Cardiac muscle cell (in vitro differentiated cells and primary cell): ENCODE results near the gene IFITM10. TPM values are rescaled to one million over a fixed set of nuclear protein-coding genes. Genes with fewer than 3 reads are reported as not detected.

ENCODE experiments used
- DNase-seq, 2 donors: peaks; one replicate each; pipeline versions ENCODE4 v3.0.0 to v3.0.0-alpha.2; 2010 to 2017; ENCODE audit warnings: low read depth in 1 of 2, low spot score in 1 of 2
- H3K27ac ChIP-seq: fragments of 200-600 bp; sonication (generic); 2 replicates; pipeline ENCODE4 v1.5.1; 2016
- H3K27me3 ChIP-seq: fragments of 200-600 bp; sonication (generic); 2 replicates; pipeline ENCODE4 v1.6.0; 2016; ENCODE audit warnings: control low read depth
- H3K36me3 ChIP-seq: fragments of 200-600 bp; sonication (generic); 2 replicates; pipeline ENCODE4 v1.5.1; 2016; ENCODE audit warnings: control low read depth
- H3K4me1 ChIP-seq: fragments of 200-600 bp; sonication (generic); 2 replicates; pipeline ENCODE4 v1.8.1; 2017; ENCODE audit warnings: low read depth, mild to moderate bottlenecking, mixed run types
- H3K4me3 ChIP-seq: fragments of 200-600 bp; sonication (generic); 2 replicates; pipeline ENCODE4 v1.5.1; 2016; ENCODE audit warnings: mild to moderate bottlenecking
- H3K9me3 ChIP-seq: fragments of 200-600 bp; sonication (generic); 2 replicates; pipeline ENCODE4 v1.5.1; 2017; ENCODE audit warnings: low read depth, mild to moderate bottlenecking, control low read depth
- polyA plus RNA-seq: library from polyadenylated mRNA; unstranded; fragments of >200 nt; fragmentation: Nextera tagmentation; extraction: Ambion mirVana; gene quantifications from 2 replicates; pipeline ENCODE4 v1.2.1, GENCODE V29; 2016
- total RNA-seq: library from RNA; depleted of rRNA; stranded (reverse); fragments of >200 nt; gene quantifications from 2 replicates; pipeline ENCODE4 v1.2.3, GENCODE V29; 2016
- TF ChIP-seq, protein P1 (sequence below): IDR thresholded peaks from 2 replicates; pipeline ENCODE4 v1.5.1; 2012; ENCODE audit warnings: low read depth, mild to moderate bottlenecking, low read length

IFITM10 gene
- total and polyA plus RNA-seq, 2 experiments from 2014 or later = 1.9 TPM; not detected in 1

DNA sequence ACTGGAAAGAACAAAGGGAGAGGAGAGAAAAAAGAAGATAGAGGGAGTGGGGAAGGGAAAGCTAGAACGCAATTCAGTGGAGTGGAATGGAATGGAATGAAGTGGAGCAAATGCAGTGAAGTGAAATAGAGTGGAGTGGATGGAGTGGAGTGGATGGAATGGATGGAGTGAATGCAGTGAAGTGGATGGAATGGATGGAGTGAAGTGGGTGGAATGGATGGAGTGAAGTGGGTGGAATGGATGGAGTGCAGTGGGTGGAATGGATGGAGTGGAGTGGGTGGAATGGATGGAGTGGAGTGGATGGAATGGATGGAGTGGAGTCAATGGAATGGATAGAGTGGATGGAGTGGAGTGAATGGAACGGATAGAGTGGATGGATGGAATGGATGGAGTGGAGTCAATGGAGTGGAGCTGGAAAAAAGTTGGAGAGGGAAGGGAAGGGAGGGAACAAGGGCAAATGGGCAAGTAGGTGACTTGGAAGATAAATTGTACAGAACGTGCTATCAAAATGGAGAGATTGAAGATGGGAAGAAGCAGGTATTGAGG is 13.9 kb downstream of the IFITM10 start:
- no peaks in the 10 kb centered on the region for H3K36me3 ChIP-seq
- no peak for DNase-seq
- H3K9me3 ChIP-seq = no peaks in the 10 kb centered on the region
- peaks cover 27% of the 10 kb centered on the region for H3K27me3 ChIP-seq
- no peak overlapping the region for H3K27ac ChIP-seq
- no peaks in the 10 kb centered on the region for H3K4me1 ChIP-seq
- TF ChIP-seq, protein P1, sequence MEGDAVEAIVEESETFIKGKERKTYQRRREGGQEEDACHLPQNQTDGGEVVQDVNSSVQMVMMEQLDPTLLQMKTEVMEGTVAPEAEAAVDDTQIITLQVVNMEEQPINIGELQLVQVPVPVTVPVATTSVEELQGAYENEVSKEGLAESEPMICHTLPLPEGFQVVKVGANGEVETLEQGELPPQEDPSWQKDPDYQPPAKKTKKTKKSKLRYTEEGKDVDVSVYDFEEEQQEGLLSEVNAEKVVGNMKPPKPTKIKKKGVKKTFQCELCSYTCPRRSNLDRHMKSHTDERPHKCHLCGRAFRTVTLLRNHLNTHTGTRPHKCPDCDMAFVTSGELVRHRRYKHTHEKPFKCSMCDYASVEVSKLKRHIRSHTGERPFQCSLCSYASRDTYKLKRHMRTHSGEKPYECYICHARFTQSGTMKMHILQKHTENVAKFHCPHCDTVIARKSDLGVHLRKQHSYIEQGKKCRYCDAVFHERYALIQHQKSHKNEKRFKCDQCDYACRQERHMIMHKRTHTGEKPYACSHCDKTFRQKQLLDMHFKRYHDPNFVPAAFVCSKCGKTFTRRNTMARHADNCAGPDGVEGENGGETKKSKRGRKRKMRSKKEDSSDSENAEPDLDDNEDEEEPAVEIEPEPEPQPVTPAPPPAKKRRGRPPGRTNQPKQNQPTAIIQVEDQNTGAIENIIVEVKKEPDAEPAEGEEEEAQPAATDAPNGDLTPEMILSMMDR = no peak
- H3K4me3 ChIP-seq = no peak overlapping the region

DNA sequence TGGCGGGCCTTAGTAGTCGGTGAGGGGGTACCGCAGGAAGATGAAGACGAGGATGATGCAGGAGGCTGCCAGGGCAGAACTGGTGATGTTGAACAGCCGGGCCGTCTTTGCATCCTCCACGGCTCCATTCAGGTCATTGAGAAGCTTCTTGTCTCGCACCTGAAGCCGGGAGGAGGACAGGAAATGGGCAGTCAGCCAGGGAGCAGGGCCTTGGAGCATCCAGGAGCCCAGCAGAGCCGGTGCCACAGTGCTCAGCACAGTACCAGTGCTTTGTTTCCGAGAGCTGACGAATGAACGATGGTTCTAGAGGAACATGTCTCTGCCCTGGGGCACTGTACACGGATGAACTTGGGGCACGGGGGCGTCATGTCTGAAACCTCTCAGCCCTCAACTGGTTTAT is 15.1 kb downstream of the IFITM10 start:
- Histone ChIP-seq H3K27ac (no peak overlapping the region), H3K4me3 (no peak overlapping the region), H3K9me3 (no peaks in the 10 kb centered on the region), H3K27me3 (peaks cover 19% of the 10 kb centered on the region), H3K4me1 (no peaks in the 10 kb centered on the region), H3K36me3 (no peaks in the 10 kb centered on the region)
- no peak for DNase-seq
- TF ChIP-seq, protein P1 = no peak

DNA sequence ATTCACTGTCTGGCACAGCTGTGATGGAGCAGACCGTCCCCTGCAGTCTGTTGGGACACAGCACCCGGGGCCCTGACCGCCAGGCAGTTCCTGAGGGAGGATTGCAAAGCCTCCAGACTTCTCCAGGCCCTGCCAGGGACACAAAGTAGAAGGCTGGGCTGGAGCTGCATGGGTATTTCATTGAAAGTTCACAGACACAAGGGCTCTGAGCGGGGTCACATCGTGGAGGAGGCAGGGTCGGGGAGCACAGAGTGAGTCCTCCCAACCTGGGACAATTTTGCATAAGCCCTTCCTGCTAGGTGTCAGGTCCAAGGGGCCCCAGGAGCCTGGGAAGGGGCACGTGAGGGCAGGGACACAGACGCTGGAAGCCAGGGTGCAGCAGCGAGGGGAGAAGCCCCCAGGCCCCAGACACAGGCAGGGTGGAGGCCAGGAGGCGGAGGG is 15.7 kb downstream of the IFITM10 start:
- H3K27ac ChIP-seq = no peak overlapping the region
- H3K4me3 ChIP-seq = no peak overlapping the region
- TF ChIP-seq, protein P1 = no peak
- no peak for DNase-seq
- peaks cover 25% of the 10 kb centered on the region for H3K27me3 ChIP-seq
- no peaks in the 10 kb centered on the region for H3K36me3 ChIP-seq
- no peaks in the 10 kb centered on the region for H3K9me3 ChIP-seq
- no peaks in the 10 kb centered on the region for H3K4me1 ChIP-seq

DNA sequence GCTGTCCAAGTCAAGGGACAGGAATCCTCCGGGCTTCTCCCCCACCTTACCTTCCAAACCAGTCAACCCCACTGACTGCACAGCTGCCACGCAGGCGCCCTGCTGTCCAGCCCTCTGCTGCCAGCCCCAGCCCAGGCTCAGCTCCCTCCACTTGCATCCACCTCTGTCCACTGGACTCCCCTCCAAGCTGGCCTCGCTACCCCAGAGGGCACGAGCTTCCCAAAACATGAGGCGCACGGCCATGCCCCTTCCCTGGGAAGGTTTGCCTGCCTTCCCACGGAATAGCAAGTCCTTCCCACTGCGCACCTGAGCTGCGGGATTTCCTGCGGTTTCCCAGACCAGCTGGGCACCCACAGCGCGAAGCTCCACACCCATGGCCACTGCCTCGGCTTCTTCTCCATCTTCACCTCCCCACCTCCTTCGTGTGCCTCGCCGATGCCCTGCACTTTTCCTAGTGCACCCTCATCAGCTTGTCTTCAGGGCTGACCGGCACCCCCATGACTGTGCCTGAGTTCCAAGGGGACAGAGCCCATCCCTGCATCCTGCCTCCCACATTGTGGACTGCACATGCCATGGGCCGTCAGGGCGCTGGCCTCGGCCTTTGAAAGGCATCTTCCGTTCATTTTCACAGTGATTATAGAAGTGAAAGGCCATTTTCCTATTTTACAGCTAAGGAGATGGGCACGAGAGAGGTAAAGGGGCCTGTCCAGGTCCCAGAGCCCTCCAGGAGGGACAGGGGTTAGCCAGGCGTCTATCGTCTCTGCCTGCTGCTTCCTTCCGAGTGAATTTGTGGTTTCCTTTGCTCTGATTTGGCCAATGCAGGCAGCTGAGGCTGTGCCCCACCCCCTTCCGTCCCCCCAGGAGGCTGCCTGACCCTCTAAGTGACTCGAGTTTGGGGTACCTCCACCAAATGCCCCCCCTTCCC is 16.4 kb downstream of the IFITM10 start:
- peaks cover 31% of the 10 kb centered on the region for H3K27me3 ChIP-seq
- H3K9me3 ChIP-seq = no peaks in the 10 kb centered on the region
- no peak overlapping the region for H3K27ac ChIP-seq
- TF ChIP-seq, protein P1 = no peak
- no peaks in the 10 kb centered on the region for H3K36me3 ChIP-seq
- no peak for DNase-seq
- no peak overlapping the region for H3K4me3 ChIP-seq
- H3K4me1 ChIP-seq = no peaks in the 10 kb centered on the region

DNA sequence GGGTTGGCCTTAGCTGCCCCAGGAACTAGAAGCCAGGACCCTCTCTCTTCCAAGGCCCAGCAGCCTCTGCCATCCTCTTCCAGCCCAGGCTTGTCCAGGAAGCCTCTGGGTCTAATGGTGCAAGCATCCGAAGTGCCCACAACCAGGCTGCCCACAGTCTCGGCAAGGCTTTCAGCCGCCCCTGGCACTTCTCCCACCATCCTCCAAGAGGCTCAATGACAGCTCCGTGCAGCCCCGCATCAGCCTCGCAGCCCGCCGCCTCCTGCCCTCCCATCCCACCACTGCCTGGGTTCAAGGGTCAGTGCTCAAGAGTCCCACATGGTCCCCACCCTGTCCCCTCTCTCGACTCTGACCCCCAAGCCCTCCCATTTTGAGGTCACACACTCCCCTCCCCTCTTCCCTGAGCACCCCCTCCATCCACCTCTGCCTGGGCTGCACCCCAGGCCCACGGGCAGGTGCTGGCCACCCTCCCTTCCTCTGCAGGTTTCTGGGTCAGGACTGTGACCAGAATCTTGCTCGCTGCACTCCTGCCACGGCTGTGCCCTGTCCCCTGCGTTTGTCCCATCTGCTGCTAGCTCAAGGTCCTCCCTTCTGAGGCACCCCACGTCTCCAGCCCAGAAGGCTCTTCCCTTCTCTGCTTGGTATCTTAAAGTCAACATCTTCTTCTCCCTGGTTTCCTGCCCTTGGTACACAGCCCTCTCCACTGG is 17.2 kb downstream of the IFITM10 start:
- H3K27ac ChIP-seq = no peak overlapping the region
- no peak overlapping the region for H3K4me3 ChIP-seq
- no peaks in the 10 kb centered on the region for H3K4me1 ChIP-seq
- H3K36me3 ChIP-seq = no peaks in the 10 kb centered on the region
- H3K27me3 ChIP-seq = peaks cover 39% of the 10 kb centered on the region
- DNase-seq = no peak
- no peaks in the 10 kb centered on the region for H3K9me3 ChIP-seq
- TF ChIP-seq, protein P1 = no peak
